ENCODE data around the gene NBAS.
A peak's percentile ranks its signal among the peaks of the same experiment; 100 is the strongest.

The NBAS gene

DNA sequence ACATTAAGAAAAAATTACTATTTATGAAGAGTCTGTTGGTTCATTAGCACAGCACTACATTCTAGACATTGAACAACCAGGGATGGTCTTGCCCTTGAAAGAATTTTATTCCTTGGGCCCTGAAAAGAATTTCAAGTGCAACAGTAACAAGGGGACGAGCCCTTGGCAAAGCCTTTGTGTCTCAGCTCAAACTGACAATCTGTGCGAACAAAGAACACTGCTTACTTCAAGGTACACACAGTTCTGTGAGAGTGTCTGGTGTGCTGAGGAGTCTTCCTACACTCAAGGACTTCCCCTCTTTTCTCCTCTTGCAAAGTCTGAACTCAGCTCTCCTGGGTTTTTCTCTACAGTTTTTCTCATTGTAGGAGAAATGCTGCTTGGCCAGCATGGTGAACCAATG is 373.4 kb downstream of the NBAS start:
- DNase-seq: no peak

DNA sequence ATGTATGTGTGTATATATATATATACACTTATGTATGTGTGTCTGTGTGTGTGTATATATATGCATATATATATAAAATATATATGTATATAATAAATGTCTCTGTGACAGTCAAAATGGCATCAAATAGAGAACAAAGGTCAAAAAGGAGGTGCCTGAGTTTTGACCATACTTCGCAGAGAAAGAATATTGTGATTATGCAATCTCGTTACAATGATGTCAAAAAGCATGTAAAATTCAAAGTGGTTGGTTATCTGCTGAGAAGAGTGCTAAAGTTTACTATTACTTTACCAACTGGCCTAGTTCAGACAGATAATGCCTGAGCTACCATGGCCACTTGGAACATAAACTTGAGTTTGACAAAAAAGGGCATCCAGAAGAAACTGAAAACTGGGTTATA is 375.0 kb downstream of the NBAS start:
- no peak for DNase-seq

DNA sequence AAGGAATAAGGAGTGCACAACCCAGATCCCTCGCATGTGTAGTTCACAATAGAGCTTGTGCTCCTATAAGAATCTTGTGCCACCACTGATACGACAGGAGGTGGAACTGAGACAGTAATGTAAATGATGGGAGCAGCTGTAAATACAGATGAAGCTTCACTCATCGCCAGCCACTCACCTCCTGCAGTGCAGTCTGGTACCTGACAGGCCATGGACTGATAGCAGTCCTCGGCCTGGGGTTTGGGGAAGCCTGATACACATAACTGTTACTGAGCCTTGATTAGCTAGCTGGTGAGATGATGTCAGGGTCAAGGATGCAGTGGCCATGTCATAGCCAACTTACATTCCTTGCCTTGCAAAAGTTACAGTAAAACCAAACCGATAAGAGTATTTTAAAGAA is 376.6 kb downstream of the NBAS start:
- DNase-seq: no peak

DNA sequence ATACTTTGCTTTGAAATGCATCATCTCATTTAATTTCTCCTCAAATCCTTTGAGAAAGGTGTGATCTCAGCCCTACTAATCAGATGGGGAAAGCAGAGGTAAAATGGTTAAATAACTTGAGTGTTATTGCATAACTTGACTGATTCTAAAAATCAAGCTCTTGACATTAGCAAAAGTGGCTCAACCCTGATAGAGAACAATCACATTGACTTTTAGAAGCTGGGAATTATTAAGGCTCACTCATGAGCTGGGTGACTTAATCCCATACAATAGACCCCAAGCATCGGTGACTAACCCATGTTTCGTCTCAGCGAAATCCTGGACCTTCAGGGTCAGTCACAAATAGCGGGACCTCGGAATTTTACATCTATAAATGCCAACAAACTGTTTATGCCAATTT is 378.9 kb downstream of the NBAS start:
- no peak for DNase-seq

DNA sequence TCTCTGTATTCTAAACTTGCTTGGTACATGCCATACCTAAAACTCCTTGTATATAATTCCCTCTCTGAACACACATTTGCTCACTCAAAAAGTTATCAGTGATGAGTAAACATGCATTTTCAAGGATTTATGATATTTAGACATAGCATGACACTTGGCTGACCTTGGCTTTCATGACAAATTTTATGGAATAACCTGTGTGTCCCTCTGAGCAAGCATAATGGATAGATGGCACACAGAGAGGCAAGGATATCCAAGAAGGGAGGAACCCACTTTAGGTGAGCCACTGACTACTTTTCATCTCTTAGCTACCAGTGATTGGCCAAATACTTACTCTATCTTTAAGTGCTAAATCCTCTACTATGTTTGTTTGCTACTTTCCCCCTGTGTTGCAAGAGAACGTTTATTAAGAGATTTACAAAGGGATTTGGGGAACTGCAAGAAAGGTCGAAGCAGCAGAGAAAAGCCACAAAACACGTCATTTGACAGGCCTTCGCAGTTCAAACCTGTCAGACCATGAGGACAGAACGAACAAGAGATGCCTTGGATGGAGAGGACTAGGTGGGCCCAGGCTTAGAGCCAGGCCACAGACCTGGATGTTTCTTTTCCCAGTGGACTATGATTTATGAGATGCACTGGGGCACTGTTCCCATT is 379.9 kb downstream of the NBAS start:
- no peak for DNase-seq

DNA sequence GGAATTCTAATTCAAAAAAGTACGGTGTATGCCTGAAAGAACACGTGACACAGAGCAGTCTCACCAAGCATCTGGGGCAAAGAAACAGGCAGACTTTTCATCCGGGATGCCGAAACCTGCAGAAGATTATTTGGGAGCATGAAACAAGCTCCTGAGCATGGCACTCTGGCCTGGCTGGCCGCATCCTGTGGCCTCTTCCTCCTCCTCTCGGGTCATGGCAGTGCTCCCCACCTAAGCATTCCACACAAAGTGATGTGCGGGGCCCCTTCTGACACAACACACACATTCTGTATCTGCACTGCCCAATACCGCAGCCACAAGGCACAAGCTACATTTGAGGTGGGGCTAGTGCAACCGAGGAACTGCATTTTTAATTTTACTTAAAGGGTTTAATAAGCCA is 380.8 kb downstream of the NBAS start:
- DNase-seq: no peak

DNA sequence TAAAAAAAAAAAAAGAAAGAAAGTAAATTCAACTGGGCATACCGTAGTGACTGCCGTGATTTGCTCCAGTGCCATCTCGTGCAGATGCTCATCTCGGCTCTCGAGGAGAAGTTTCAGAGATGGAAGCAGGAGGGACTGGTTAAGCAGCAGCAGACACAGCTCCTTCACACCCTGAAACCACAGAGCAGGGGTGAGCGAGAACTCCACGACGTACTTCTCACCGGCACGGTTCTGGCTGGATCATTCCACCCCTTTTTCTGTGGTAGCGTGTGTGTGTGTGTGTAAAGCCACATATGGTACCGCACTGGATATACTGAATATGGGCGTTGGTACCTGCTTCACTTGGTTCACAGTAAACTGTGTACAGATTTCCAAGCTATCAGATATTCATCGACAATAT is 382.2 kb downstream of the NBAS start:
- no peak for DNase-seq

DNA sequence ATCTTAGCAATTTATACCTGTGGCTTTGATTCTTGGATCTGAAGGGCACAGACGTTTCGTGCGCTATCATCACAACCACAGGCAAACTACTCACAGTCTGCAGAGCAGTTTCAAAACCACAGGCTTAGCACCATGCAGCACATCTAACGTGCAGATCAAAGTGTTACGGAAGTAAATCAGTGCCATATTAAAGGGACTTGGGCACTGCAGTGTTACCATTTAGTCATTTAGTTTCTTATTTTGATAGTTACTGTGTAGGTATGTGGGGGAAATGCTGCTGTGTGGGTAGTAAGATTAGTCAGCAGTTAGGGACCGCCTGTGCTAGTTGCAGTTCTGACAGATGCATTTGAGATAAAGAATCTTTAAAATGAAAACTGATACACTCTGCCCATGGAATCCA is 384.0 kb downstream of the NBAS start:
- DNase-seq: no peak

DNA sequence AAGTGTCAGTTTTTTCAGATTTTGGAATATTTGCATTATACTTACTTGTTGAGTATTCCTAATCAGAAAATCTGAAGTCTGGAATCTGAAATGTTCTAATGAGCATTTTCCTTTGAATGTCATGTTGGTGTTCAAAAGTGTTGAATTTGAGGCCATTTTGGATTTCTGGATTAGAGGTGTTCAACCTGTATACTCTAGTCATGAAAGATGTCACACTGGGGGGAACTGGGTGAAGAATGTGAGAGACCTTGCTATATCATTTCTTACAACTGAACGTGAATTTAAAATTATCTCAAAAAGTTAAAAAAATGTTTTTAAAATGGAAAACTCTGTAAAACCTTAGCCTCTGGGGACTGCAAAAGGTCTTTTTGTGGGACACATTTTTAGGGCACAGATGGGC is 384.5 kb downstream of the NBAS start:
- DNase-seq: no peak

DNA sequence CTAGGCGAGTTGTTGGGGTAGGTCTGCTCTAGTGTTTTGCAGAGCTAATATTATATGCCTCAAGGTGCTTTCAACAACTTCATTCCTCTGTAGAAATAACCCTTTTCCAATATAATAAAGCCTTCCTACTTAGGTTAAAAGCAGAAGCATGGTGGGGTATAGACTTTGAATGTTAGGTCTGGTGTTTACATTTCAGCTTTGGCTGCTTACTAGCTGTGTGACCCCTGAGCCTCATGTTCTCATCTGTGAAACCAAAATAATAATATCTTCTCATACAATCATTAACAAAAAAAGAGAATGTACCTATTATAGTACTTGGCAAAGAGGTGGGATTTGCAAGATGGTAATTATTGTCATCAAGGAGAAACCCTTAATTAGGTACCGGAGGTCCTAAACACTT is 386.6 kb downstream of the NBAS start:
- no peak for DNase-seq

DNA sequence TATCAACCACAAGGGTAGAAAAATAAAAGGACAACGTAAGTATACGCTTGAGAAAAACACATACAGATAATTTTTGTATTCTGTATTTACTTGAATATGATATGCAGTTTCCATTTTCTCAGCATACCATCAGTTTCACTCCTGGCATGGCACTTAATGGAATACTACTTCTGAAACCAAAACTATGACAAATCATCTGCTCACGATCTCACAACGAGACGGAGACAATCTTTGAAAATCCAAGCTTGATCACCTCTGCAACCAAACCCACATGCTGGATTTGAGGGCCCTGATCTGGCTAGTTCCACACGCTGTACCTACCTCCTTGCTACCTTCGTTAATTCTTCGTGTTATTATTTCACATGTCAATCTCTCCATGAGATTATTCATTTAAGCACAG is 387.6 kb downstream of the NBAS start:
- DNase-seq: no peak

DNA sequence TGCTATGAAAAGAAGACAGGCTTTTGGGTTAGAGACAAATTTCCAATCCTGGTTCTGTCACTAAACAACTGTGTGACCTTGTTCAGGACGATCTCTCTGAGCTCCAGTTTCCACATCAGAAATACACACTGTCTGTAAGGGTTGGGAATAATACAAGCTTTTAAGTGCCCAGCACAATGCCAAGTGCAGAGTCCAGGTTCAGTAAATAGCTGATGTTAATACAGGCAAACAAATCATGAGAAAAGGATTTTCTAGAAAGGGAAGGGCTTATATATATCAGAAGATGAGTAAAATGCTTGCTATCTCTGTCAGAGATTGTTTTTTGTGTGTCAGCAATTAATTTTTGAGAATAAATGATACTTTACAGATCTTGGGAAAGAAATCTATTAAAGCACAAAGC is 388.3 kb downstream of the NBAS start:
- DNase-seq: no peak

DNA sequence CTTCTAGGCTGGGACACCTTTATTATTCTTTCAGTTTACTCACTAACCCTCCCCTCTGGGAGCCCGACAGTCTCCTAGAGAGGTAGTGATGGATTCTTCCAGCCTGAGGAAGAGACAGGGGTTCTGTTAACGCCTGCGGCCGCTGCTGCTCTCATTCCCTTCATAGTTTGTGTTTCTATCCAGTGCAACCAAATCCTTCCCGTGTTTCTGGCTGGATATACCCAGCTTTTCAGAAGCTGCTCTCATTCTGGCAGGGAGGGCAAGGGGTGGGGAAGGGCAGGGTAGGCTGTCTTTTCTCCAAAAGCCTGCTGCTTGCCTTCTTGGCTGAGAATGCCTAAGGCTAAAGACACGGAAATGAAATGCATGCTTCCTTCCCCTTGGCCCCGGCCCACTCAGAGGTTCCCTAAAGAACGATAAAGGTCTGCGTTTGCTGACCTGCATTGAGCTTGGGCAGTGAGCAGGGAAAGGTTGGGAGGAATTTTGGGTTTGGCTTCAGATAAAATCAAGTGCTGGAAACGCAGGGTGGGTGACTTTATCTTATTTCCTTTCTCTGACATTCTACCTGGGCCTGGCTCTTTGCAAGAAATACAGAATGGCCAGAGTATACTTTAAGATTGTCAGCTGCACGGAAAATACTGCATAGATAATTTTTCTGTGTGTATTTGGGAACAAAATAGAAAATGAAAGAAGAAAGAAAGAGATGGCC is 390.9 kb downstream of the NBAS start:
- no peak for DNase-seq

DNA sequence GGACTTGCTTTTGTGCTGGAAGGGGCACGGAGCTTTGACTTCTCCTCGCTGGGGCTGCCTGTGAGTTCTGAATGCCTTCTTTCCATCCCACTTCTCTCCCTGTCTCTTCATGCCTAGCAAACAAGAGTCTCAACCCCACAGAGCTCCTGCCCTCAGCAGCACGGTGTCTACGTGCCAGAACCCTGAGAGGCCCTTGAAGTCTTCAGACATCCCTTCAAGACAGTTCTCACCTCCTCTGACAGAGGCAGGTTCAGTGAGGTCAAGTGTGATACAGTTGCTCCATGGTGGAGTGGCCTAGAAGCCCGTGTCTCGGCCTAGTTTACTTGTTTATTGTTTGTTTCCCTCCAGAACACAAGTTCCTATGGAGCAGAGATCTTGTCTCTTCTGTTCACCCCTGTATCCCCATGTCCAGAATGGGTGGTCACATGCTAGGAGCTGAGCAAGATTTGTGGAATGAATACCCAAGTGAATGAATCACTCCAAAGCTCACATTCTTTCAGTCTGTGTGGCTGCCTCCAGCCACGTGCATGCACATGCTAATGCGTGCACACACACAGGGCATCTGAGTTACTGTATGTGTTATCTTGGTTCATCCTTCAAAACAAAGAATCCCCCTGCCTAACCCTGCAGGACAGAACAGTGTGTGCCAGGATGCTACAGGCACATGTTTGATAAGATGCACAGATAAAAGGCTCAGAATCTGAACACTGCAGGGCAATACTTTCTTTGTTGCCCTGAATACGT is 391.6 kb downstream of the NBAS start:
- no peak for DNase-seq

DNA sequence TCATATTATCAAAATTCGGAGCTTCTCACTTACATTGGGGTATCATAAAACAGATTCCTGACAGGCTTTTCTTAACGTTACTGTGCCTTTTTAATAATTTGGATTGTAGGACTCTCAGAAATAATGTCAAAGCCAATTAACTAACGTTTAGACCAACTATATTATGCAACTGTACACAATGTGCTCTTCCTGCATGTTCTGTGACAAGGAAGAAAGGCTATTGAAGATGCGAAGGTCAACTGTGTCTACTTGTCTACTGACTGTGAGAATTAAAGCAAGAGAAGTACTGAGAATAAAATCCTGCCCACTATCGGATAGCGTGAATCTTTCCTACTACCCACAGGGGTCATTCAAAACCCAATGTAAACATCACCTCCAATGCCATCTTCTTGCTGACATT is 393.0 kb downstream of the NBAS start:
- no peak for DNase-seq

DNA sequence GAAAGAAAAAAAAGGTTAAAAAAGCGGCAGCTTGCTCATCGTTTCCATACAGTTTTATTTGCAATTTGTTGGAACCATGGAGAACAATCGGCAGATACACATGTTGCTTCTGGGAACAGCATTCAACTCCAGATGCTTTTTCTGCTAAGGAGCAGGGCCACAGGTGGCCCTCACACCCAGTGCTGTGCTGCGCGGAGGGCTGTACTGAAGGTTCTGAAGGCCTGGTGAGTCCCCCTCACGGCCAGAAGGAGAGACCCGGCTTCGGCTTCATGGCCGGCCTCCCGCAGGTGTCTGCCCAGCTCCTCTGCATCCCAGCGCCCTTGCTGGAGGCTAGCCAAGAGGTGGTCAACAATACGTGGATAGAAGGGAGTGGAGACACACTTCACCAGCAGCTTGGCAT is 394.3 kb downstream of the NBAS start:
- DNase-seq: no peak

DNA sequence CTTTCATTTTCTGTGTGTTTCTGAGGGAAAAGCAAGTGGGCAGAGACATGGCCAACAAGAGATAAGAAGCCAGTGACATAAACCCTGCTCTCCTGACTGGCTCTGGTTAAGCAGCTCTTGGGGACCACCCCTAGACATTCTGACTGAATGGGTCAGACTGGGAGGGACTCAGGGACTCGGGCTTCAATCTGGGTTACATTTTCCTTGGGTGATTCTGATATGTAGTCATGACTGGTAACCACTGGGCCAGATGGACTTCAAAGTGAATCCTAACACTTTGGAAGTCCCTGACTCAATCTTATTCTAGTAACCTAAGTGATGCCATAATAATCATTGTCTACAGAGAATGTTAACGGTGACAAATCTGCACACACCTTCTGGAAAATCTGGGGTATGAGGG is 397.8 kb downstream of the NBAS start:
- no peak for DNase-seq

DNA sequence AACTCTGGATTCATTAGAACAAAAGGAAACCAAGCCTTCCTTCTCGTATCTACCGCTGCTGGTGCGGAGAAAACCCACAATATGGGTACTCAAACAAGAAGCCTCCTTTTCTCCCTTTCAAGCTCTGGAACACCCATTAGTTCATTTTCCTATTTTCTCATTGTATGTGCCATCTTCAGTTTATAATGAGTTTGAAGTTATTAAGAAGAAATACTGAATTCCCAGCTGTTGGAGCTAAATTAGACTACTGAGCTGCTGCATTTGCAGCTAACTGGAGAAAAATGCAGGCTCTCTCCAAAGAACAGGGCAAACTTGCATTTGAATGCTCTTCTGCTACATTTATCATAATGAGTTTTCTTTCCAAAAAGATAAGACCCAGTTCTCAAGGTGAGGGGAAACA is 398.5 kb downstream of the NBAS start:
- DNase-seq: no peak

DNA sequence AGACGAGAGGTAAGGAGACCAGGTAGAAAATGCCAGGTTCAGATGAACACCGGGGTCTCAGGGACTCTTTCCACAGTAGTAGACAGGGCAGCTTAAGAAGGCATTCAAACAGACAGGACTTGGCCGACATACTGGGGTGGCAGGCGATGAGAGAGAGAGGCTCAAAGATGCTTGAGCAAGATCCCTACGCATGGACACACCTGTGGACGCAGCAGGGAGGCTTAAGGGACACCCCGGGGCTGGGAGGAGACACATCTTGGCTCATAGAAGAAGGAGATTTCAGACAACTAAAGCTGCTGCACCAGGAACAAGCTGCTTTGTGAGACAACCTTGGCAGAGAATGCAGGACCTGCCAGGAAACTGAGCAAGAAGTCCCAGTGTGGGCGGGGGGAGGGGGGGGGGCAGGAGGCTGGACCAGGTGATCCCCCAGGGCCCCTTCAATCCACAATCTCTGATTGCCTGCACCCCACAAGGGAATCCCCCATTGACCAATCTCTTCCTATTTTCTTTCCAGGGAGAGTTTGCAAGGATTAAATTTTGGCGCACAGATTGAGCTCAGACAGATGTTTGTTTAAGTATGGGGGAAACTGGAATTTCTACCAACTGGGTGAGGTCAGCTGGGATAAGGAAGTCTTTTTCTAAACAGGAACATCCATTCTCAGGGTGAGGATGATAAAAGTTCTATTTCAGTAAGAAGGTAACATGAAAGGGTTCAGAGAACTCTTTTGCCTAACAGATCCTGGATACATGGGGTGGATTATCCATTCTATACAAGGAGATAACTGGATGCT is 400.7 kb downstream of the NBAS start:
- DNase-seq: no peak

DNA sequence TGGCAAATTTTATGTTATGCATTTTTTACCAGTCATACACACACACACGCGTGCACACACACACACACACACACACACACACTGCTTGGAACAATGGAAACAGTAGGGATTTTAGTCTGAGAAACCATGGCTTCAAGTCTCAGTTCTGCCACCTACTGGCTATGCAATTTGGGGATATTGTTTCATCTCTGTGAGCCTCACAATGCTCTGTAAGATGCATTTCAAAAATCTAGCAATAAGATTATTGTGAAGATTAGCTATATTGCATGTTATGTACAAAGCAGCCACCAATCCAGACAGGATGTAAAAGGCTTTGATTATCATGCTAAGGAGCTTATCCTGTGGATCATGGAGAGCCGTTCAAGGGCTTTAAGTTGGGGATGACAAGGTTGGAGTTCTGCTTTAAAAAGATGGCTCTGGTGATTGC is 401.4 kb downstream of the NBAS start:
- DNase-seq: no peak

DNA sequence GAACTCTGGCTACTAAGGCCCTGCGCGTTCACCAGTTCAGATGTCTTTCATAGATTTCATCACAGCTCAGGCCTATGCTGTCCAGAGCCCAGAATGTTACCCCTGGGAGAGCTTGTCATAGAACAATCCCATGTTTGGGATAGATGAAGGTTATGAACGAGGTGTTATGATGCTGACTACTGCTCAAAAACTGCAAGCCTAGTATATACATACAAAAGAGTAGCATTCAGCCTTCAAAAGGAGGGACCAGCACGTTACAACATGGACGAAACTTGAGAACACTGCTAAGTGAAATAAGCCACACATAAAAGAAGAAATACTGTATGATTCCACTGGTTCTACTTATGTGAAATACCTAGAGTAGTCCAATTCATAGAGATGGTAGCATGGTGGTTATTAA is 401.9 kb downstream of the NBAS start:
- no peak for DNase-seq

DNA sequence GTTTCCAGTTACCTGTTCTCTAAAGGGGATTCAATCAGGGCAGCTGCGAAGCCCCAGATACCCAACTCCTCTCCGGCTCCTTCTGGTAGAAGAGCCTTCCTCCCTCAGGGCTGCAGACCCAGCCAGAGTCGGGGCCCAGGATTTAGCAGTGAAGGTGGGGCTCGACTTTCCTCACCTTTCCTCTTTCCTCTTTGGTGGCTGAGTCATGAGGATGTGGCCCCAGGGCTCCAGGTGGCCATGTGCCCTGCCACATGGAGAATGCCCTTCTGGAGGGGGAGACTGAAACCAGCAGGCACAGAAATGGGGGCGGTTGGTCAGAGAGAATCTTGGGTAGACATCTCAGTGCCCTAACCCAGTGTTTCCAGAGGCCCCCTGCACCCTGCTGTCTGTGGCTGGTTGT is 402.6 kb downstream of the NBAS start:
- DNase-seq: no peak

DNA sequence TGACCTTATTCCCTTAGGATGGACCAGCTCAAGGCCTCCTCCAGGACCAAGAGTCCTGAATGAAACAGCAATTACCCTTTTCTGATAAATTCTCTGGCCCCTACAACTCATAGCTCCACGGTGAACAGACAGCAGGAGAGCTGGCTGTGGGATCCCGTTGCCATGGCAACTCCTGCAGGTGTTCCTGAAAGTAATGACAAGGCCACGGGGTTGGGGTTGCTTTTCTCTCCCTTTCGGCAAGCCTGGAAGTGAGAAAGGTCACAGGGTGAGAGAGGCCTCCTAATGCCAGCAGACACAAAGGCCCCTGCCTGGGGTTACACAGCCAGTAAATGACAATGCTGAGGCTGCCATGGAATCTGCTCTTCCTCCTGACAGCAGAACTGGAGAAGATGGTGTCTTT is 403.0 kb downstream of the NBAS start:
- DNase-seq: peak; percentile 36
